Fibroblast of skin of right quadriceps (primary cell): Measurements from ENCODE around the gene IQSEC1.
A peak's percentile ranks its signal among the peaks of the same experiment; 100 is the strongest.

ENCODE experiments used
- DNase-seq: peaks from one replicate; pipeline ENCODE4 v3.0.0-alpha.2; 2013

The IQSEC1 gene

GRCh38 chr3:13085081-13085845 lies 12.0 kb upstream of the IQSEC1 start:
- no peak for DNase-seq

GRCh38 chr3:13083898-13084297 lies 10.7 kb upstream of the IQSEC1 start:
- DNase-seq: no peak

GRCh38 chr3:13083254-13083653 lies 10.0 kb upstream of the IQSEC1 start:
- no peak for DNase-seq

GRCh38 chr3:13082677-13083076 lies 9.4 kb upstream of the IQSEC1 start:
- no peak for DNase-seq

GRCh38 chr3:13081603-13082360 lies 8.6 kb upstream of the IQSEC1 start:
- DNase-seq: no peak

- DNase-seq: peak; percentile 6
Measured at GRCh38 chr3:13080591-13080990, 7.4 kb upstream of the IQSEC1 start.

GRCh38 chr3:13080026-13080425 lies 6.8 kb upstream of the IQSEC1 start:
- DNase-seq: no peak

GRCh38 chr3:13079510-13079909 lies 6.3 kb upstream of the IQSEC1 start:
- DNase-seq: no peak

GRCh38 chr3:13079051-13079450 lies 5.8 kb upstream of the IQSEC1 start:
- DNase-seq: no peak

GRCh38 chr3:13078163-13078905 lies 5.1 kb upstream of the IQSEC1 start:
- no peak for DNase-seq

- peak; percentile 34 for DNase-seq
Measured at GRCh38 chr3:13077431-13078162, 4.4 kb upstream of the IQSEC1 start.

- no peak for DNase-seq
Measured at GRCh38 chr3:13075986-13076654, 2.9 kb upstream of the IQSEC1 start.

- DNase-seq: no peak
Measured at GRCh38 chr3:13075318-13075717, 2.1 kb upstream of the IQSEC1 start.

- peak; percentile 7 for DNase-seq
Measured at GRCh38 chr3:13074006-13074375, 762 bp upstream of the IQSEC1 start.

GRCh38 chr3:13072600-13073325 lies 466 bp downstream of the IQSEC1 start:
- DNase-seq: no peak

- DNase-seq: peak; percentile 6
Measured at GRCh38 chr3:13072239-13072599, 1.0 kb downstream of the IQSEC1 start.

- no peak for DNase-seq
Measured at GRCh38 chr3:13071695-13072094, 1.5 kb downstream of the IQSEC1 start.

- no peak for DNase-seq
Measured at GRCh38 chr3:13070391-13071070, 2.7 kb downstream of the IQSEC1 start.

- DNase-seq: no peak
Measured at GRCh38 chr3:13069495-13069894, 3.7 kb downstream of the IQSEC1 start.

GRCh38 chr3:13068269-13069010 lies 4.8 kb downstream of the IQSEC1 start:
- no peak for DNase-seq
